Keratinocyte (primary cell): Measurements from ENCODE around the gene BRD3OS. TPM values are rescaled to one million over a fixed set of nuclear protein-coding genes. Genes with fewer than 3 reads are reported as not detected.

Experiments
- DNase-seq: peaks from one replicate; pipeline ENCODE4 v3.0.0-alpha.2; 2011; ENCODE audit warnings: low read depth, missing footprints, low spot score
- FAIRE-seq: peaks from 2 replicates; lab custom pipeline; 2011; peaks lifted over from hg19 to GRCh38; lab: Jason Lieb, UNC
- H2AFZ ChIP-seq: 2 replicates; pipeline ENCODE4 v1.6.0; 2012; ENCODE audit warnings: low read length, control low read depth, inconsistent platforms; ENCODE audit not compliant: control insufficient read depth
- H3K27ac ChIP-seq: 2 replicates; pipeline ENCODE4 v1.5.1; 2011; ENCODE audit warnings: low read length; ENCODE audit not compliant: control insufficient read depth, insufficient read depth
- H3K27me3 ChIP-seq: 3 replicates; pipeline ENCODE4 v1.6.0; 2011; ENCODE audit warnings: low read length; ENCODE audit not compliant: control insufficient read depth, insufficient read depth; ENCODE audit errors: extremely low read depth
- H3K36me3 ChIP-seq, 2 experiments: 2 replicates in 1 of 2; 3 replicates in 1 of 2; pipeline ENCODE4 v1.5.1; 2011; ENCODE audit warnings: low read length in 2 of 2, mild to moderate bottlenecking in 1 of 2; ENCODE audit not compliant: control insufficient read depth in 2 of 2, insufficient read depth in 2 of 2; ENCODE audit errors: extremely low read depth in 1 of 2
- H3K4me1 ChIP-seq: 3 replicates; pipeline ENCODE4 v1.5.1; 2011; ENCODE audit warnings: low read length; ENCODE audit not compliant: control insufficient read depth, insufficient read depth; ENCODE audit errors: extremely low read depth
- H3K4me2 ChIP-seq: 3 replicates; pipeline ENCODE4 v1.6.0; 2011; ENCODE audit warnings: low read depth, low read length; ENCODE audit not compliant: control insufficient read depth, insufficient read depth; ENCODE audit errors: extremely low read depth
- H3K4me3 ChIP-seq, 3 experiments: fragments of 200-600 bp in 1 of 3; sonication (generic) in 1 of 3; 2 replicates in 2 of 3; 3 replicates in 1 of 3; pipeline ENCODE4 v1.5.1; 2011 to 2016; ENCODE audit warnings: low read length in 3 of 3, mild to moderate bottlenecking in 3 of 3, control low read depth in 2 of 3, inconsistent platforms in 1 of 3, low read depth in 1 of 3, mixed read lengths in 1 of 3, mixed run types in 1 of 3, moderate library complexity in 1 of 3; ENCODE audit not compliant: control insufficient read depth in 2 of 3, insufficient read depth in 2 of 3; ENCODE audit errors: extremely low read depth in 1 of 3
- H3K79me2 ChIP-seq: 2 replicates; pipeline ENCODE4 v1.6.0; 2012; ENCODE audit warnings: low read length; ENCODE audit not compliant: control insufficient read depth, insufficient read depth
- H3K9ac ChIP-seq: 3 replicates; pipeline ENCODE4 v1.6.0; 2011; ENCODE audit warnings: low read length; ENCODE audit not compliant: control insufficient read depth, insufficient read depth; ENCODE audit errors: extremely low read depth
- H3K9me1 ChIP-seq: 3 replicates; pipeline ENCODE4 v1.6.0; 2011; ENCODE audit warnings: low read length; ENCODE audit not compliant: control insufficient read depth, insufficient read depth; ENCODE audit errors: extremely low read depth
- H3K9me3 ChIP-seq: 2 replicates; pipeline ENCODE4 v1.5.1; 2012; ENCODE audit warnings: low read depth, low read length; ENCODE audit not compliant: control insufficient read depth
- H4K20me1 ChIP-seq: 3 replicates; pipeline ENCODE4 v1.6.0; 2011; ENCODE audit warnings: low read length; ENCODE audit not compliant: control insufficient read depth, insufficient read depth; ENCODE audit errors: extremely low read depth
- EZH2 ChIP-seq: IDR thresholded peaks from one replicate; pipeline ENCODE4 v1.6.1; 2012; ENCODE audit warnings: inconsistent platforms, mild to moderate bottlenecking, low read length, moderate library complexity
- dilution Hi-C: fragments of 300-500 bp; cut with MboI; formaldehyde crosslinking; loops from one replicate; pipeline ENCODE4 v1.7.0; 2020; ENCODE audit warnings: low sequenced_read_pairs; ENCODE audit not compliant: extremely low pct_ligation_motif_present
- polyA plus RNA-seq, 5 experiments: library from polyadenylated mRNA; depleted of rRNA in 3 of 5; stranded (reverse) in 3 of 5; stranded (forward) in 1 of 5; unstranded in 1 of 5; fragments of >200 nt; gene quantifications; 1 replicate in 1 of 5; 2 replicates in 3 of 5; 3 replicates in 1 of 5; pipeline versions ENCODE4 v1.2.1 to v1.2.3, GENCODE V29; 2011 to 2012; ENCODE audit warnings: missing spikeins in 2 of 5, low read depth in 1 of 5, low replicate concordance in 1 of 5
- TF ChIP-seq, protein P1 (sequence below), 3 experiments: IDR thresholded peaks in 1 of 3; conservative IDR thresholded peaks in 1 of 3; optimal IDR thresholded peaks in 1 of 3; 2 replicates in 2 of 3; 3 replicates in 1 of 3; pipeline versions ENCODE3 to v1.5.1; 2011; ENCODE audit warnings: low read length in 3 of 3, mild to moderate bottlenecking in 3 of 3, moderate library complexity in 2 of 3, control low read depth in 1 of 3, inconsistent platforms in 1 of 3; ENCODE audit not compliant: insufficient read depth in 2 of 3; ENCODE audit errors: extremely low read depth in 1 of 3

Gene BRD3OS
- polyA plus RNA-seq, 1 donor (not counting 4 experiments of a cell fraction or from before 2014, with no cell fraction given) = 8.5 TPM

DNA sequence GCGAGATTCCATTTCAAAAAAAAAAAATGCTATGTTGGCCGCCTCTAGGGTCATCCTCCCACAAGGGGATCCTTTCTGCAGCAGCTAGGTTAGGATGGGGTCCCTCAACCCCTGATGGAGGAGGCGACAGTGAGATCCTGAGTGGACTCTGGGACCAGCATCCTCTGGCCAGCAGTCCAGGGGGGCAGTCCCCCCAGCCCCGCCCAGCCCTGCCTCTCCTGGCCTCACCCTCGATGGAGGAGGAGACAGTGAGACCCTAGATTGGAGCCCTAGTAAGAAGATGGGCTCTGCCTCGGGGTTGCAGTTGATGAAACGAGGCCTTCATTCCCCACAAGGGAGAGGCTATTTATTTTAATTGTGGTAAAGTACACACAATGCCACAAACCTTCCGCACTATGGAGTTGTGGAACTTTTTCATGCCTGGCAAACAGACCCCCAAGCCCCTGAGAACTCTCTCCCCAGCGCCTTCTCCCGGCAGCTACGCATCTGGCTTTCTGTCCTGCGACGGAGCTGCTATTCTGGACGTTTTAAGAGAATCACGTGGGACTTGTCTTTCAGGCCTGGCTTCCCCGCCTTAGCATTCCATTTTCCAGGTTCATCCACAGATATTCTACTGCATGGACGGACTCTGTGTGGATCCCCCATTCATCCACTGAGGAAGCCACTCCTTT lies 49.0 kb upstream of the BRD3OS start:
- FAIRE-seq (no peak), DNase-seq (no peak)
- Histone ChIP-seq H3K27me3 (no peaks in the 10 kb centered on the region), H3K36me3 (peaks cover 0 to 4% of the 10 kb centered on the region in 2 experiments), H3K4me2 (no peak overlapping the region), H4K20me1 (peaks cover 81% of the 10 kb centered on the region), H3K79me2 (peaks cover 99% of the 10 kb centered on the region), H3K27ac (no peak overlapping the region), H3K9ac (no peak overlapping the region), H3K9me1 (peaks cover 3% of the 10 kb centered on the region), H3K4me3 (no peak overlapping the region), H3K9me3 (no peaks in the 10 kb centered on the region), H2AFZ (no peak overlapping the region), H3K4me1 (peaks cover 4% of the 10 kb centered on the region)
- dilution Hi-C loops = no loop called here
- TF ChIP-seq EZH2 = no peak
- TF ChIP-seq, protein P1, sequence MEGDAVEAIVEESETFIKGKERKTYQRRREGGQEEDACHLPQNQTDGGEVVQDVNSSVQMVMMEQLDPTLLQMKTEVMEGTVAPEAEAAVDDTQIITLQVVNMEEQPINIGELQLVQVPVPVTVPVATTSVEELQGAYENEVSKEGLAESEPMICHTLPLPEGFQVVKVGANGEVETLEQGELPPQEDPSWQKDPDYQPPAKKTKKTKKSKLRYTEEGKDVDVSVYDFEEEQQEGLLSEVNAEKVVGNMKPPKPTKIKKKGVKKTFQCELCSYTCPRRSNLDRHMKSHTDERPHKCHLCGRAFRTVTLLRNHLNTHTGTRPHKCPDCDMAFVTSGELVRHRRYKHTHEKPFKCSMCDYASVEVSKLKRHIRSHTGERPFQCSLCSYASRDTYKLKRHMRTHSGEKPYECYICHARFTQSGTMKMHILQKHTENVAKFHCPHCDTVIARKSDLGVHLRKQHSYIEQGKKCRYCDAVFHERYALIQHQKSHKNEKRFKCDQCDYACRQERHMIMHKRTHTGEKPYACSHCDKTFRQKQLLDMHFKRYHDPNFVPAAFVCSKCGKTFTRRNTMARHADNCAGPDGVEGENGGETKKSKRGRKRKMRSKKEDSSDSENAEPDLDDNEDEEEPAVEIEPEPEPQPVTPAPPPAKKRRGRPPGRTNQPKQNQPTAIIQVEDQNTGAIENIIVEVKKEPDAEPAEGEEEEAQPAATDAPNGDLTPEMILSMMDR (optimal IDR thresholded peaks at IDR 0.05 in 1 of 3, IDR thresholded peaks at IDR 0.05 in 1 of 3, conservative IDR thresholded peaks at IDR 0.05 in 1 of 3; ENCODE audit: extremely low read depth in 1 of 3, insufficient read depth in 2 of 3, low read length in 3 of 3) = no peak

DNA sequence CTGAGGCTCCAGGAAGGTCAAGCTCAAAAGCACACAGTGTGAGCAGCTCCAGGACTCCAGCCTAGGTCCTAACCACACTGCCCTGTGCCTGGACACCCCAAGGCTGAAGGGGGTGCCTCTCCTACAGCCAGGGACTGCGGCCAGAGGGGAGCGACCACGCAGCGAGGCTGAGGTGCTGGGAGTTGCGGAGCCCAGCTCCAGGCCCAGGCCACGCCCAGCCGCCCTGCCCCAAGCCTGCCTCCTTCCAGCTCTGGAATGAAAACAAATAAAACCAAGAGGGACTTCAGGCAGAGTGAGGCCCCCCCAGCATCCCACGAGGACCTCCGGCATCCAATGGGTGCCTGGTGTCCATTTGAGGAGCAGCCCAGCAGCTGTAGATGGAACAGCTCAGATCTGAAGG lies 48.4 kb upstream of the BRD3OS start:
- Histone ChIP-seq H3K79me2 (peaks cover 99% of the 10 kb centered on the region), H2AFZ (no peak overlapping the region), H3K9me3 (no peaks in the 10 kb centered on the region), H3K9ac (no peak overlapping the region), H3K9me1 (peaks cover 3% of the 10 kb centered on the region), H3K4me2 (no peak overlapping the region), H3K27ac (no peak overlapping the region), H3K27me3 (no peaks in the 10 kb centered on the region), H3K4me3 (no peak overlapping the region), H3K4me1 (peaks cover 1% of the 10 kb centered on the region), H3K36me3 (peaks cover 0 to 4% of the 10 kb centered on the region in 2 experiments), H4K20me1 (peaks cover 78% of the 10 kb centered on the region)
- TF ChIP-seq, protein P1 (optimal IDR thresholded peaks at IDR 0.05 in 1 of 3, IDR thresholded peaks at IDR 0.05 in 1 of 3, conservative IDR thresholded peaks at IDR 0.05 in 1 of 3; ENCODE audit: extremely low read depth in 1 of 3, insufficient read depth in 2 of 3, low read length in 3 of 3) = no peak
- no peak for TF ChIP-seq EZH2
- DNase-seq (no peak), FAIRE-seq (no peak)
- dilution Hi-C loops = no loop called here
